Panc1 (cell line): ENCODE data around the gene NMNAT3. TPM values are rescaled to one million over a fixed set of nuclear protein-coding genes. Genes with fewer than 3 reads are reported as not detected.

Experiments used
- ATAC-seq: fragments of 200-7000 bp; cut with Tn5 transposase; 2 replicates; pipeline ENCODE4 v1.9.1; 2020; ENCODE audit warnings: mild to moderate bottlenecking, moderate library complexity
- BruUV-seq: library from RNA; stranded (reverse); fragments of 400-500 nt; replicated peaks from 2 replicates; lab custom pipeline; 2021; lab: Mats Ljungman, UMichigan
- CTCF ChIA-PET: fragments of 300-600 bp; sonication (Branson Sonifier 250); formaldehyde crosslinking; loops from one replicate; lab custom pipeline; 2022; ENCODE audit warnings: antibody characterized with exemption; lab: Charles Lee
- POLR2A ChIA-PET: fragments of 300-600 bp; sonication (Branson Sonifier 250); formaldehyde crosslinking; loops from one replicate; lab custom pipeline; 2022; ENCODE audit warnings: antibody characterized with exemption; lab: Charles Lee
- DNase-seq: peaks from one replicate; pipeline ENCODE4 v3.0.0-alpha.2; 2010; ENCODE audit warnings: low read depth, low spot score
- H3K27ac ChIP-seq: 2 replicates; pipeline ENCODE4 v1.5.1; 2011; ENCODE audit warnings: mild to moderate bottlenecking, low read length, inconsistent platforms
- H3K27me3 ChIP-seq: fragments of 200-500 bp; sonication (Bioruptor generic); 2 replicates; pipeline ENCODE4 v1.6.0; 2014; ENCODE audit warnings: low read length, inconsistent platforms; ENCODE audit not compliant: control insufficient read depth, insufficient read depth
- H3K36me3 ChIP-seq: fragments of 200-500 bp; sonication (Bioruptor generic); 2 replicates; pipeline ENCODE4 v1.5.1; 2014; ENCODE audit warnings: inconsistent platforms, mild to moderate bottlenecking, low read length, moderate library complexity; ENCODE audit not compliant: control insufficient read depth, insufficient read depth
- H3K4me1 ChIP-seq: 2 replicates; pipeline ENCODE4 v1.5.1; 2011; ENCODE audit warnings: inconsistent platforms, mild to moderate bottlenecking, low read length, moderate library complexity; ENCODE audit not compliant: control insufficient read depth, insufficient read depth
- H3K4me3 ChIP-seq, 2 experiments: 2 replicates each; pipeline ENCODE4 v1.5.1; 2011 to 2012; ENCODE audit warnings: low read depth in 2 of 2, low read length in 2 of 2, mild to moderate bottlenecking in 2 of 2, inconsistent platforms in 1 of 2, moderate library complexity in 1 of 2
- H3K9me3 ChIP-seq: fragments of 200-500 bp; sonication (Bioruptor generic); 2 replicates; pipeline ENCODE4 v1.5.1; 2014; ENCODE audit warnings: low read depth, mild to moderate bottlenecking, inconsistent platforms, low read length, moderate library complexity; ENCODE audit not compliant: control insufficient read depth, insufficient read depth
- POLR2AphosphoS5 ChIP-seq: IDR thresholded peaks from 2 replicates; pipeline ENCODE4 v1.6.1; 2012; ENCODE audit warnings: mild to moderate bottlenecking, low read depth, low read length, moderate library complexity
- SIN3A ChIP-seq: IDR thresholded peaks from 2 replicates; pipeline ENCODE4 v1.6.1; 2012; ENCODE audit warnings: low read depth, mild to moderate bottlenecking, low read length, moderate library complexity, borderline replicate concordance; ENCODE audit not compliant: insufficient read depth
- TCF7L2 ChIP-seq: IDR thresholded peaks from 2 replicates; pipeline ENCODE4 v1.6.1; 2011; ENCODE audit warnings: mild to moderate bottlenecking, low read depth, low read length, inconsistent platforms
- in situ Hi-C: cut with HindIII; loops from 2 replicates; pipeline ENCODE4 v1.10.0; 2016; ENCODE audit warnings: low sequenced_read_pairs, low pct_unique_long_range_greater_than_20kb
- intact Hi-C: fragments of 100-400 bp; cut with micrococcal nuclease; formaldehyde crosslinking; loops from one replicate; pipeline ENCODE4 v1.10.0; 2022; ENCODE audit not compliant: unreplicated experiment
- total RNA-seq: library from RNA; stranded (reverse); gene quantifications from one replicate; pipeline ENCODE4 v1.2.1, GENCODE V29; 2021; ENCODE audit not compliant: unreplicated experiment
- TF ChIP-seq, protein P1 (sequence below), 2 experiments: IDR thresholded peaks; 2 replicates each; pipeline ENCODE4 v1.6.1; 2011 to 2012; ENCODE audit warnings: low read depth in 2 of 2, control low read depth in 1 of 2, low read length in 1 of 2, mild to moderate bottlenecking in 1 of 2, moderate library complexity in 1 of 2; ENCODE audit not compliant: insufficient read depth in 1 of 2
- TF ChIP-seq, protein P2 (sequence below): fragments of 450-650 bp; IDR thresholded peaks from 2 replicates; pipeline ENCODE4 v1.5.1; 2017; ENCODE audit warnings: mild to moderate bottlenecking

Gene NMNAT3
- total RNA-seq, 1 experiment from 2014 or later = 1.9 TPM

DNA sequence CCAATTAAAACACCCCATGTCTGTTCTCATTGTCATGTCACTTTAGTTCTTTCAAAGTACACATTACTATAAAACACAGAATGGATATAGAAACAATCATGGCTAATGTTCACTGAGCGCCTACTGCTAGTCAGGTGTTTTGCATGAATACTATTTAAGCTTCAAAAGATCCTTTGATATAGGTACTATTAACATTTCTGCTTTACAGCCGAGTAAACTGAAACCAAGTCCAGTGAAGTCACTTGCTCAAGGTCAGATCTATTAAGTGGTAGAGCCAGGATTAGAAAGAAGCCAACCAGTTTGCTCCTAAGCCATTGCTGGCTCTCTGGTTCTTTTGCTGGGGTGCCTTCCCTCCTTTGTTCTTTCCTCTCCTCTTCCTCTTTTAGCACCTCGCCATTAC is 32.4 kb upstream of the NMNAT3 start:
- Histone ChIP-seq H3K9me3 (no peaks in the 10 kb centered on the region), H3K36me3 (no peaks in the 10 kb centered on the region), H3K4me1 (no peaks in the 10 kb centered on the region), H3K27me3 (peaks cover 7% of the 10 kb centered on the region), H3K27ac (no peak overlapping the region), H3K4me3 (no peak overlapping the region)
- BruUV-seq = no TSS peak
- DNase-seq (no peak), ATAC-seq (no peak)
- in situ Hi-C loops (no loop called here), intact Hi-C loops (no loop called here)
- TF ChIP-seq, protein P1, sequence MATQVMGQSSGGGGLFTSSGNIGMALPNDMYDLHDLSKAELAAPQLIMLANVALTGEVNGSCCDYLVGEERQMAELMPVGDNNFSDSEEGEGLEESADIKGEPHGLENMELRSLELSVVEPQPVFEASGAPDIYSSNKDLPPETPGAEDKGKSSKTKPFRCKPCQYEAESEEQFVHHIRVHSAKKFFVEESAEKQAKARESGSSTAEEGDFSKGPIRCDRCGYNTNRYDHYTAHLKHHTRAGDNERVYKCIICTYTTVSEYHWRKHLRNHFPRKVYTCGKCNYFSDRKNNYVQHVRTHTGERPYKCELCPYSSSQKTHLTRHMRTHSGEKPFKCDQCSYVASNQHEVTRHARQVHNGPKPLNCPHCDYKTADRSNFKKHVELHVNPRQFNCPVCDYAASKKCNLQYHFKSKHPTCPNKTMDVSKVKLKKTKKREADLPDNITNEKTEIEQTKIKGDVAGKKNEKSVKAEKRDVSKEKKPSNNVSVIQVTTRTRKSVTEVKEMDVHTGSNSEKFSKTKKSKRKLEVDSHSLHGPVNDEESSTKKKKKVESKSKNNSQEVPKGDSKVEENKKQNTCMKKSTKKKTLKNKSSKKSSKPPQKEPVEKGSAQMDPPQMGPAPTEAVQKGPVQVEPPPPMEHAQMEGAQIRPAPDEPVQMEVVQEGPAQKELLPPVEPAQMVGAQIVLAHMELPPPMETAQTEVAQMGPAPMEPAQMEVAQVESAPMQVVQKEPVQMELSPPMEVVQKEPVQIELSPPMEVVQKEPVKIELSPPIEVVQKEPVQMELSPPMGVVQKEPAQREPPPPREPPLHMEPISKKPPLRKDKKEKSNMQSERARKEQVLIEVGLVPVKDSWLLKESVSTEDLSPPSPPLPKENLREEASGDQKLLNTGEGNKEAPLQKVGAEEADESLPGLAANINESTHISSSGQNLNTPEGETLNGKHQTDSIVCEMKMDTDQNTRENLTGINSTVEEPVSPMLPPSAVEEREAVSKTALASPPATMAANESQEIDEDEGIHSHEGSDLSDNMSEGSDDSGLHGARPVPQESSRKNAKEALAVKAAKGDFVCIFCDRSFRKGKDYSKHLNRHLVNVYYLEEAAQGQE (IDR thresholded peaks at IDR 0.05; ENCODE audit: insufficient read depth in 1 of 2, low read depth in 2 of 2, low read length in 1 of 2) = no peak
- no peak for TF ChIP-seq TCF7L2
- no peak for TF ChIP-seq POLR2AphosphoS5
- TF ChIP-seq SIN3A = no peak
- TF ChIP-seq, protein P2, sequence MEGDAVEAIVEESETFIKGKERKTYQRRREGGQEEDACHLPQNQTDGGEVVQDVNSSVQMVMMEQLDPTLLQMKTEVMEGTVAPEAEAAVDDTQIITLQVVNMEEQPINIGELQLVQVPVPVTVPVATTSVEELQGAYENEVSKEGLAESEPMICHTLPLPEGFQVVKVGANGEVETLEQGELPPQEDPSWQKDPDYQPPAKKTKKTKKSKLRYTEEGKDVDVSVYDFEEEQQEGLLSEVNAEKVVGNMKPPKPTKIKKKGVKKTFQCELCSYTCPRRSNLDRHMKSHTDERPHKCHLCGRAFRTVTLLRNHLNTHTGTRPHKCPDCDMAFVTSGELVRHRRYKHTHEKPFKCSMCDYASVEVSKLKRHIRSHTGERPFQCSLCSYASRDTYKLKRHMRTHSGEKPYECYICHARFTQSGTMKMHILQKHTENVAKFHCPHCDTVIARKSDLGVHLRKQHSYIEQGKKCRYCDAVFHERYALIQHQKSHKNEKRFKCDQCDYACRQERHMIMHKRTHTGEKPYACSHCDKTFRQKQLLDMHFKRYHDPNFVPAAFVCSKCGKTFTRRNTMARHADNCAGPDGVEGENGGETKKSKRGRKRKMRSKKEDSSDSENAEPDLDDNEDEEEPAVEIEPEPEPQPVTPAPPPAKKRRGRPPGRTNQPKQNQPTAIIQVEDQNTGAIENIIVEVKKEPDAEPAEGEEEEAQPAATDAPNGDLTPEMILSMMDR = no peak
- ChIA-PET POLR2A (no interaction called here), CTCF (no interaction called here)

DNA sequence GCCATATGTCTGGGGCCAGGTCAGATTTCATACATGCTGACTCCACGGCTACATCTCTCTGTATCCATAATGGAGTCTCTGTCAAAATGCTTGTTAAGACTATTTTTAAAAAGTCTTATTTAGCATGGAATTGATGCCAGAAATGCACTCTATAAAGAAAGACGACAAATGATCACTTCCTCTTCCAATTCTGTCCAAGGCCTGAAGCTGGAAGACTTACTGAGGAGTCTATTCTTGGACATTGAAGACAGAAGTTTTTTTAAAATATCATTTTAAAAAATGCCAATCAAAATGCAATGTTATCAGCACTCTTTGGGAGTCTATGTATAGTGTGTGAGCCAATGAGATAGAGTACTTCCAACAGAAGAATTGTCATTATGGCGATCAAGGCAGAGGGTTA is 27.9 kb upstream of the NMNAT3 start:
- ATAC-seq (no peak), DNase-seq (no peak)
- CTCF ChIA-PET = no interaction called here
- intact Hi-C loops = no loop called here
- TF ChIP-seq, protein P2 = no peak
- TF ChIP-seq SIN3A (no peak), POLR2AphosphoS5 (no peak), TCF7L2 (no peak)
- TF ChIP-seq, protein P1 (IDR thresholded peaks at IDR 0.05; ENCODE audit: insufficient read depth in 1 of 2, low read depth in 2 of 2, low read length in 1 of 2) = no peak
- no TSS peak for BruUV-seq
- in situ Hi-C loops = no loop called here
- H3K36me3 ChIP-seq = no peaks in the 10 kb centered on the region
- no peaks in the 10 kb centered on the region for H3K4me1 ChIP-seq
- peaks cover 5% of the 10 kb centered on the region for H3K27me3 ChIP-seq
- H3K4me3 ChIP-seq = no peak overlapping the region
- no peaks in the 10 kb centered on the region for H3K9me3 ChIP-seq
- no peak overlapping the region for H3K27ac ChIP-seq
- POLR2A ChIA-PET = no interaction called here
